Activated naive CD4-positive, alpha-beta T cell treated with anti-CD3 and anti-CD28 coated beads for 36 hours (primary cell): ENCODE measurements around the gene TYR. TPM values are rescaled to one million over a fixed set of nuclear protein-coding genes. Genes with fewer than 3 reads are reported as not detected.
"Not testable (repeated sequence)": the region's sequence is repeated elsewhere in the genome, so short reads cannot be mapped to it uniquely, and the experiment has no call there.

ENCODE experiments used
- CTCF ChIA-PET: fragments of 350-600 bp; sonication (Branson Sonifier 250); formaldehyde crosslinking; loops from one replicate; lab custom pipeline; 2021; ENCODE audit warnings: antibody characterized with exemption; lab: Charles Lee
- DNase-seq: peaks from one replicate; pipeline ENCODE4 v3.0.0-alpha.2; 2020
- H3K27ac Mint-ChIP-seq: one replicate; pipeline ENCODE4 v1.8.0; 2021; ENCODE audit warnings: mild to moderate bottlenecking, mixed read lengths
- H3K27me3 Mint-ChIP-seq: one replicate; pipeline ENCODE4 v1.8.0; 2021; ENCODE audit warnings: low read depth, mixed read lengths
- H3K36me3 Mint-ChIP-seq: one replicate; pipeline ENCODE4 v1.8.0; 2021; ENCODE audit warnings: low read depth, mixed read lengths
- H3K4me1 Mint-ChIP-seq: one replicate; pipeline ENCODE4 v1.8.0; 2021; ENCODE audit warnings: low read depth, mixed read lengths
- H3K4me3 Mint-ChIP-seq: one replicate; pipeline ENCODE4 v1.8.0; 2021; ENCODE audit warnings: mild to moderate bottlenecking, moderate library complexity, mixed read lengths
- H3K9me3 Mint-ChIP-seq: one replicate; pipeline ENCODE4 v1.8.0; 2021; ENCODE audit warnings: mixed read lengths
- intact Hi-C: fragments of 100-400 bp; cut with micrococcal nuclease; formaldehyde crosslinking; loops from one replicate; pipeline ENCODE4 v1.15.1; 2023
- total RNA-seq, 2 experiments: library from RNA; stranded (reverse); gene quantifications; one replicate each; pipeline ENCODE4 v1.2.3, GENCODE V29; 2021

The TYR gene
- total RNA-seq, 2 experiments from 2014 or later = not detected

- Mint-ChIP-seq H3K27me3 (peaks cover 2% of the 10 kb centered on the region), H3K27ac (no peak overlapping the region), H3K9me3 (no peaks in the 10 kb centered on the region), H3K4me1 (peaks cover 10% of the 10 kb centered on the region), H3K4me3 (no peak overlapping the region), H3K36me3 (no peaks in the 10 kb centered on the region)
- intact Hi-C loops = no loop called here
- CTCF ChIA-PET = no interaction called here
- DNase-seq = no peak
Observed at GRCh38 chr11:89279176-89279575, 101.5 kb downstream of the TYR start.

GRCh38 chr11:89281032-89281677 lies 103.5 kb downstream of the TYR start:
- H3K36me3 Mint-ChIP-seq, H3K4me3 Mint-ChIP-seq, H3K27ac Mint-ChIP-seq, H3K27me3 Mint-ChIP-seq, intact Hi-C loops, H3K9me3 Mint-ChIP-seq, DNase-seq, H3K4me1 Mint-ChIP-seq, CTCF ChIA-PET: not testable (repeated sequence)

- H3K4me1 Mint-ChIP-seq = peaks cover 21% of the 10 kb centered on the region
- CTCF ChIA-PET, H3K27me3 Mint-ChIP-seq, H3K36me3 Mint-ChIP-seq, DNase-seq, H3K4me3 Mint-ChIP-seq, H3K9me3 Mint-ChIP-seq, H3K27ac Mint-ChIP-seq, intact Hi-C loops: not testable (repeated sequence)
Observed at GRCh38 chr11:89286601-89287000, 108.9 kb downstream of the TYR start.

GRCh38 chr11:89288004-89288403 lies 110.3 kb downstream of the TYR start:
- H3K9me3 Mint-ChIP-seq, H3K27ac Mint-ChIP-seq, CTCF ChIA-PET, H3K27me3 Mint-ChIP-seq, H3K4me3 Mint-ChIP-seq, DNase-seq, intact Hi-C loops, H3K36me3 Mint-ChIP-seq: not testable (repeated sequence)
- peaks cover 21% of the 10 kb centered on the region for H3K4me1 Mint-ChIP-seq

- DNase-seq = no peak
- Mint-ChIP-seq H3K4me3 (no peak overlapping the region), H3K9me3 (no peaks in the 10 kb centered on the region), H3K27ac (no peak overlapping the region), H3K36me3 (no peaks in the 10 kb centered on the region), H3K27me3 (peaks cover 5% of the 10 kb centered on the region), H3K4me1 (no peaks in the 10 kb centered on the region)
- CTCF ChIA-PET = no interaction called here
- intact Hi-C loops = no loop called here
Observed at GRCh38 chr11:89293965-89294679, 116.4 kb downstream of the TYR start.

GRCh38 chr11:89295023-89295422 lies 117.3 kb downstream of the TYR start:
- DNase-seq, H3K4me1 Mint-ChIP-seq, H3K36me3 Mint-ChIP-seq, H3K27ac Mint-ChIP-seq, H3K9me3 Mint-ChIP-seq, H3K4me3 Mint-ChIP-seq, H3K27me3 Mint-ChIP-seq, CTCF ChIA-PET, intact Hi-C loops: not testable (repeated sequence)

GRCh38 chr11:89303029-89303428 lies 125.4 kb downstream of the TYR start:
- H3K27me3 Mint-ChIP-seq, intact Hi-C loops, H3K4me3 Mint-ChIP-seq, CTCF ChIA-PET, H3K36me3 Mint-ChIP-seq, H3K9me3 Mint-ChIP-seq, DNase-seq, H3K27ac Mint-ChIP-seq, H3K4me1 Mint-ChIP-seq: not testable (repeated sequence)

GRCh38 chr11:89308272-89308671 lies 130.6 kb downstream of the TYR start:
- H3K9me3 Mint-ChIP-seq, H3K27ac Mint-ChIP-seq, H3K36me3 Mint-ChIP-seq, intact Hi-C loops, CTCF ChIA-PET, DNase-seq, H3K27me3 Mint-ChIP-seq, H3K4me3 Mint-ChIP-seq, H3K4me1 Mint-ChIP-seq: not testable (repeated sequence)

GRCh38 chr11:89309321-89309985 lies 131.8 kb downstream of the TYR start:
- H3K4me1 Mint-ChIP-seq, CTCF ChIA-PET, intact Hi-C loops, H3K36me3 Mint-ChIP-seq, H3K4me3 Mint-ChIP-seq, DNase-seq, H3K27ac Mint-ChIP-seq, H3K9me3 Mint-ChIP-seq, H3K27me3 Mint-ChIP-seq: not testable (repeated sequence)

- H3K27ac Mint-ChIP-seq, H3K27me3 Mint-ChIP-seq, CTCF ChIA-PET, intact Hi-C loops, H3K36me3 Mint-ChIP-seq, H3K9me3 Mint-ChIP-seq, H3K4me1 Mint-ChIP-seq, H3K4me3 Mint-ChIP-seq, DNase-seq: not testable (repeated sequence)
Observed at GRCh38 chr11:89310607-89311006, 132.9 kb downstream of the TYR start.

GRCh38 chr11:89321401-89321800 lies 143.7 kb downstream of the TYR start:
- peaks cover 2% of the 10 kb centered on the region for H3K9me3 Mint-ChIP-seq
- no peak overlapping the region for H3K27ac Mint-ChIP-seq
- no peaks in the 10 kb centered on the region for H3K36me3 Mint-ChIP-seq
- CTCF ChIA-PET = no interaction called here
- DNase-seq = no peak
- H3K27me3 Mint-ChIP-seq = no peaks in the 10 kb centered on the region
- H3K4me3 Mint-ChIP-seq = no peak overlapping the region
- H3K4me1 Mint-ChIP-seq = no peaks in the 10 kb centered on the region
- intact Hi-C loops = no loop called here

- no peak for DNase-seq
- no peaks in the 10 kb centered on the region for H3K36me3 Mint-ChIP-seq
- H3K4me1 Mint-ChIP-seq = no peaks in the 10 kb centered on the region
- H3K4me3 Mint-ChIP-seq = no peak overlapping the region
- no peaks in the 10 kb centered on the region for H3K27me3 Mint-ChIP-seq
- intact Hi-C loops = no loop called here
- H3K27ac Mint-ChIP-seq = no peak overlapping the region
- no peaks in the 10 kb centered on the region for H3K9me3 Mint-ChIP-seq
- CTCF ChIA-PET = no interaction called here
Observed at GRCh38 chr11:89327885-89328284, 150.2 kb downstream of the TYR start.

- intact Hi-C loops = loop anchor here (5.0 to 10.0 kb wide), 2 partner anchors 75 to 783 kb away; no protein-coding TSS in a partner anchor
- H3K27ac Mint-ChIP-seq, CTCF ChIA-PET, H3K4me3 Mint-ChIP-seq, H3K9me3 Mint-ChIP-seq, DNase-seq, H3K4me1 Mint-ChIP-seq, H3K36me3 Mint-ChIP-seq, H3K27me3 Mint-ChIP-seq: not testable (repeated sequence)
Observed at GRCh38 chr11:89331940-89332339, 154.3 kb downstream of the TYR start.
